Thoracic aorta (tissue), 2 donors: ENCODE results near the gene LRP8. TPM values are rescaled to one million over a fixed set of nuclear protein-coding genes. Genes with fewer than 3 reads are reported as not detected.

Source experiments
- ATAC-seq: fragments of 150-250 bp; one replicate; pipeline ENCODE4 v1.8.0; 2017; ENCODE audit warnings: low read depth; ENCODE audit not compliant: insufficient number of reproducible peaks, low FRiP score
- DNase-seq: peaks from one replicate; pipeline ENCODE4 v3.0.0-alpha.2; 2020; ENCODE audit warnings: low spot score
- H3K27ac ChIP-seq, 2 donors: fragments of 200-600 bp; sonication (generic); 1 replicate in 1 of 2; 2 replicates in 1 of 2; pipeline ENCODE4 v1.5.1; 2016; ENCODE audit warnings: mild to moderate bottlenecking in 2 of 2, moderate library complexity in 2 of 2
- H3K27me3 ChIP-seq: fragments of 200-600 bp; sonication (generic); replicated peaks from 2 replicates; pipeline ENCODE4 v1.6.0; 2016; ENCODE audit warnings: mild to moderate bottlenecking; ENCODE audit not compliant: insufficient read depth
- H3K36me3 ChIP-seq: fragments of 200-600 bp; sonication (generic); one replicate; pipeline ENCODE4 v1.5.1; 2016
- H3K4me1 ChIP-seq, 2 donors: fragments of 200-600 bp; sonication (generic); 1 replicate in 1 of 2; 2 replicates in 1 of 2; pipeline versions ENCODE4 v1.5.1 to v1.6.0; 2016; ENCODE audit warnings: low read depth in 2 of 2, mild to moderate bottlenecking in 1 of 2; ENCODE audit not compliant: control insufficient read depth in 1 of 2
- H3K4me3 ChIP-seq: fragments of 200-600 bp; sonication (generic); 2 replicates; pipeline ENCODE4 v1.5.1; 2016; ENCODE audit warnings: mild to moderate bottlenecking
- H3K9me3 ChIP-seq: fragments of 200-600 bp; sonication (generic); 2 replicates; pipeline ENCODE4 v1.5.1; 2016
- total RNA-seq, 2 donors: library from RNA; depleted of rRNA; stranded (reverse); fragments of >200 nt; gene quantifications; one replicate each; pipeline versions ENCODE4 v1.1.0 to v1.2.3, GENCODE V29; 2016
- TF ChIP-seq, protein P1 (sequence below): fragments of 200-600 bp; sonication (generic); IDR thresholded peaks from one replicate; pipeline ENCODE4 v1.5.1; 2019; ENCODE audit warnings: antibody characterized with exemption

The LRP8 gene
- total RNA-seq, 2 donors from 2014 or later, result 14.1 to 24.1 TPM

DNA sequence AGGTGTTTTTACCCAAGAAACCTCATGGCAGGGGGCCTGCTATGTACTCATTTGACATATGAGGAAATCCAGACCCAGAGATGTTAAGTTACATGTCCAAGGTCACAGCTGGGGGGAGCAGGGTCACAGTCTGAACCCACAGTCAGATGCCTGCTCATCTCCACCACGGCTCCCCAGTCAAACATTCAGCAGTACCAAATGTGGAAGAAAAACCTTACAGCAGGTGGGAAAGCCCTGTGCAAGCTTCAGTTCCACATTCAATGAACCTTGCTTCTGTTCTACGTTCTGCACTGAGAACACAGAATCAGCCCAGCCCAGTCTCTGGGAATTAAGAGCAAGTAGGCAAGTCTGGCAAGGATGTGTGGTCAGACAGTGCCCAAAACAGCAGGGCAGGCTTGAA, 35.2 kb downstream of the LRP8 start:
- H3K4me3 ChIP-seq, result no peak overlapping the region
- DNase-seq (no peak), ATAC-seq (peak; percentile 52)
- no peaks in the 10 kb centered on the region for H3K27me3 ChIP-seq
- H3K36me3 ChIP-seq, result no peaks in the 10 kb centered on the region
- peaks cover 45 to 51% of the 10 kb centered on the region in 2 donors for H3K4me1 ChIP-seq
- peak overlapping the region; percentile 80 to 81 for H3K27ac ChIP-seq
- TF ChIP-seq, protein P1, sequence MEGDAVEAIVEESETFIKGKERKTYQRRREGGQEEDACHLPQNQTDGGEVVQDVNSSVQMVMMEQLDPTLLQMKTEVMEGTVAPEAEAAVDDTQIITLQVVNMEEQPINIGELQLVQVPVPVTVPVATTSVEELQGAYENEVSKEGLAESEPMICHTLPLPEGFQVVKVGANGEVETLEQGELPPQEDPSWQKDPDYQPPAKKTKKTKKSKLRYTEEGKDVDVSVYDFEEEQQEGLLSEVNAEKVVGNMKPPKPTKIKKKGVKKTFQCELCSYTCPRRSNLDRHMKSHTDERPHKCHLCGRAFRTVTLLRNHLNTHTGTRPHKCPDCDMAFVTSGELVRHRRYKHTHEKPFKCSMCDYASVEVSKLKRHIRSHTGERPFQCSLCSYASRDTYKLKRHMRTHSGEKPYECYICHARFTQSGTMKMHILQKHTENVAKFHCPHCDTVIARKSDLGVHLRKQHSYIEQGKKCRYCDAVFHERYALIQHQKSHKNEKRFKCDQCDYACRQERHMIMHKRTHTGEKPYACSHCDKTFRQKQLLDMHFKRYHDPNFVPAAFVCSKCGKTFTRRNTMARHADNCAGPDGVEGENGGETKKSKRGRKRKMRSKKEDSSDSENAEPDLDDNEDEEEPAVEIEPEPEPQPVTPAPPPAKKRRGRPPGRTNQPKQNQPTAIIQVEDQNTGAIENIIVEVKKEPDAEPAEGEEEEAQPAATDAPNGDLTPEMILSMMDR, result no peak
- no peaks in the 10 kb centered on the region for H3K9me3 ChIP-seq

DNA sequence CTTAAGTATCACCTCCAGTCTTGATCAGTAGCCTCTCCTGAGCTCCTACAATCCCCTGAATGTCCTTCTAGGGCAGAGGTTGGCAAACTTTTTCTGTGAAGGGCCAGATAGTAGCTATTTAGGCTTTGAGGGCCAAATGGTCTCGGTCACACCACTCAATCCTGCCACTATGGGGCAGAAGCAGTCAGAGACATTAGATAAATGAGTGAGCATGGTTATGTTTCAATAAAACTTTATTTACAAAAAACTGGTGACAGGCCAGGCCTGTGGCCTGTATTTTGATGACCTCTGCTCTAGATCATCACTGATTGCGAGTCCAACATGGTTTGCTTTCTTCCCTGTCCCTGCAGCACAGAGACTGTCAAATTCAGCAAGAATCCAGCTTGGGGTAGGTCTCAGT, 36.3 kb downstream of the LRP8 start:
- no peak for ATAC-seq
- TF ChIP-seq, protein P1, result no peak

DNA sequence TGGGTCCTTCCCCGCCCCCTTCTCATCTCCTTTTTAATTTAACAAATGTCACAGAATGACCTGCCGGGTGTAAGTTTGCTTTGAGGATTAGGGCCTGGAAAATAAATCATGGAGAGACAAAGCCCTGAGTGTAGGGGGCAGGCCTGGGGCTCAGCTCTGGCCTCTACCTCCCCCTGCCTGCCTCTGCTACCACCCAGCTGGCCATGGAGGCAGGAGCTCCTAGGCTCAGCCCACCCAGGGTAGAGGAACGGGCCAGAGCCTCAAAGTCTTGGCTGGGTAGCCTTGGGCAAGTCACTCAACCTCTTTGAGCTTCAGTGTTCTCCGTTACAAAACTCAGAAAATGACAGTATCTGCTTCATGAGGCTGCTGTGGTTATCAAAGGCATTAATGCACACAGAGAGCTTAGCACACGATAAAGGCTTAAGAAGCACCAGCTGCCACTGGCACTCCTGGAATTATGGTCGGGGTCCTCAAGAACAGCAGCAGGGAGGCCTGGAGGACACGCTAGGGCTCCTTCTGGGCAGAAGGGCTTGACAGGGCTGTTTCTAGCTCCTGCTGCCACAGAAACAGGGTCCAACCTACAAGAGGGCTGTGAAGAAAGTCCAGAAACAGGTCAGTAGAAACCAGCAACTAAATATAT, 39.0 kb downstream of the LRP8 start:
- TF ChIP-seq, protein P1, result no peak
- Histone ChIP-seq H3K4me3 (no peak overlapping the region), H3K27ac (no peak overlapping the region), H3K36me3 (peaks cover 2% of the 10 kb centered on the region), H3K4me1 (peaks cover 18 to 23% of the 10 kb centered on the region in 2 donors), H3K27me3 (no peaks in the 10 kb centered on the region), H3K9me3 (no peaks in the 10 kb centered on the region)
- ATAC-seq (no peak), DNase-seq (no peak)

More for the DNA sequence above, 36.3 kb downstream of the LRP8 start:
- H3K27me3 ChIP-seq, result no peaks in the 10 kb centered on the region
- no peak for DNase-seq
- no peak overlapping the region for H3K4me3 ChIP-seq
- H3K9me3 ChIP-seq, result no peaks in the 10 kb centered on the region
- no peaks in the 10 kb centered on the region for H3K36me3 ChIP-seq
- peak overlapping the region in 1 of 2 donors; percentile 46 for H3K27ac ChIP-seq
- peaks cover 45 to 49% of the 10 kb centered on the region in 2 donors for H3K4me1 ChIP-seq

DNA sequence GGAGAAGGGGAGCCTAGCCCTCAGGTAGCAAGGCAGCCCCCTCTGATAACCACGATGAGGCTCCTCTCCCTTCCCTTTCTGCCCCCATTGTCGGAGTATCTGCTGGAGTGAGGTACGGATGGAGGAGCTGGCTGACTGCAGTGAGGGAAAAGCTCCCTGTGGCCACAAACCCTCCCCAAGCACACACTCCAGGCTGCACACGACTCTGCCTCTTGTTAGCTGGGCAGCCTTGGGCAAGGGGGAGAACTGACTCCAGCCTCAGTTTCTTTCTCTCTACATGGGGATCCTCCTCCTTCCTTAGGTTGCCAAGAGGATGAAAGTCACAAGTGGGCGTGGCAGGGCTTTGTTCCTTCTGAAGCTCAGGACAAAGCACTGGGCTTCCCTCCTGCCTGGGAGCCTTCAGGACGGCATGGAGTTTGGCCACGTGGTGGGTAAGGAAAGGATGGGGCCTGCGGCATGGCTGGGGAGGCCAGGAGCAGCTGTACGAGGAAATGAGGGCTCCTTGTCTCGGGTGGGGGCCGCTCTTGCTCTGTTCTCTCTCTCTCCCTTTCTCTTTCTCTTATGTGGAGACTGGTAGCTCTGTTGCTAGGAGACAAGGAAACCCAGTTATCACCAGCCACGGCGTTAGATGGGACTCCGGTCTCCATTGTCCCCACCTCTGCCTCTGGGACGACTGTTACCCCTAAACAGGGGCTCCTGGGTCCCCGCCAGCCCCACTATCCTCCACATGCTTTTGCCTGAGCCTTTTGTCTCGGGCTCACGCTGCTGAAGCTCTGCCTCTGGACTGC, 39.7 kb downstream of the LRP8 start:
- peaks cover 11 to 16% of the 10 kb centered on the region in 2 donors for H3K4me1 ChIP-seq
- no peak overlapping the region for H3K27ac ChIP-seq
- TF ChIP-seq, protein P1, result no peak
- ATAC-seq (no peak), DNase-seq (no peak)
- H3K4me3 ChIP-seq, result no peak overlapping the region
- no peaks in the 10 kb centered on the region for H3K27me3 ChIP-seq
- peaks cover 2% of the 10 kb centered on the region for H3K36me3 ChIP-seq
- H3K9me3 ChIP-seq, result no peaks in the 10 kb centered on the region

DNA sequence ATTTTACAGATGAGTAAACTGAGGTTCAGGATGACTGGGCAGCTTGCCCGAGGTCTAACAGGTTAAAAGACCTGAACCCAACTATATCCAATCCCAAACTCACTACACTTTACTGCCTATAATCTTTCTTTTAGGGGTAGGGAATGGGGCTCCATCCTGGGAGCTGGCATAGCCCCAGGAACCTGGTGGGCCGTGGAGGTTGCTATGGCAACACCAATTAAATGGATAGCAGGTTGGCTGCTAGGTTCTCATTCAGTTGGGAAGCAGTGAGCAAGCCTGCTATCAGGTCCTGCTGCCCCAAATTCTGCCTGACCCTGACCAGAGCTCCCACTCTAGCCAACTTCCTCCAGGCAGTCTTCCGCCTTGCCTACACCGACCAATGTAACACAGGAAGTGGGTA, 40.9 kb downstream of the LRP8 start:
- DNase-seq (no peak), ATAC-seq (no peak)
- Histone ChIP-seq H3K9me3 (no peaks in the 10 kb centered on the region), H3K4me3 (no peak overlapping the region), H3K27ac (no peak overlapping the region), H3K4me1 (peaks cover 0 to 3% of the 10 kb centered on the region in 2 donors), H3K27me3 (no peaks in the 10 kb centered on the region), H3K36me3 (peaks cover 2% of the 10 kb centered on the region)
- TF ChIP-seq, protein P1, result no peak
